ENCODE results near the gene SAMD11.

- no peak for TF ChIP-seq NFYB (CRISPR knock-in tag; conservative IDR thresholded peaks at IDR 0.05; ENCODE audit: low read depth)
- no peak for TF ChIP-seq ZNF423 (CRISPR knock-in tag; IDR thresholded peaks at IDR 0.05)
- no peak for TF ChIP-seq CTCF (IDR thresholded peaks at IDR 0.05)
- no peak for TF ChIP-seq AFF4 (CRISPR knock-in tag; IDR thresholded peaks at IDR 0.05; ENCODE audit: borderline replicate concordance)
- no peak for TF ChIP-seq PREB (CRISPR knock-in tag; IDR thresholded peaks at IDR 0.05; ENCODE audit: borderline replicate concordance)
- no peak for TF ChIP-seq NFE2L1 (CRISPR knock-in tag; IDR thresholded peaks at IDR 0.05)
- no peak for TF ChIP-seq CREB1 (CRISPR knock-in tag; IDR thresholded peaks at IDR 0.05)
Measured at GRCh38 chr1:905811-906599, 17.7 kb upstream of the SAMD11 start.
